Mammary epithelial cell (primary cell): Measurements from ENCODE around the gene DENND5A.

Experiments
- EZH2 ChIP-seq: IDR thresholded peaks from 2 replicates; pipeline ENCODE4 v1.6.1; 2012; ENCODE audit warnings: low read length, inconsistent platforms, borderline replicate concordance
- TF ChIP-seq, protein P1 (sequence below), 2 donors: IDR thresholded peaks in 1 of 2; conservative IDR thresholded peaks in 1 of 2; 2 replicates each; pipeline ENCODE4 v1.5.1; 2011 to 2012; ENCODE audit warnings: inconsistent platforms in 2 of 2, low read length in 2 of 2, mild to moderate bottlenecking in 2 of 2, control low read depth in 1 of 2, low read depth in 1 of 2; ENCODE audit not compliant: insufficient read depth in 1 of 2; ENCODE audit errors: extremely low read depth in 1 of 2

GRCh38 chr11:9210224-9210921 lies 54.8 kb downstream of the DENND5A start:
- no peak for TF ChIP-seq EZH2
- TF ChIP-seq, protein P1, sequence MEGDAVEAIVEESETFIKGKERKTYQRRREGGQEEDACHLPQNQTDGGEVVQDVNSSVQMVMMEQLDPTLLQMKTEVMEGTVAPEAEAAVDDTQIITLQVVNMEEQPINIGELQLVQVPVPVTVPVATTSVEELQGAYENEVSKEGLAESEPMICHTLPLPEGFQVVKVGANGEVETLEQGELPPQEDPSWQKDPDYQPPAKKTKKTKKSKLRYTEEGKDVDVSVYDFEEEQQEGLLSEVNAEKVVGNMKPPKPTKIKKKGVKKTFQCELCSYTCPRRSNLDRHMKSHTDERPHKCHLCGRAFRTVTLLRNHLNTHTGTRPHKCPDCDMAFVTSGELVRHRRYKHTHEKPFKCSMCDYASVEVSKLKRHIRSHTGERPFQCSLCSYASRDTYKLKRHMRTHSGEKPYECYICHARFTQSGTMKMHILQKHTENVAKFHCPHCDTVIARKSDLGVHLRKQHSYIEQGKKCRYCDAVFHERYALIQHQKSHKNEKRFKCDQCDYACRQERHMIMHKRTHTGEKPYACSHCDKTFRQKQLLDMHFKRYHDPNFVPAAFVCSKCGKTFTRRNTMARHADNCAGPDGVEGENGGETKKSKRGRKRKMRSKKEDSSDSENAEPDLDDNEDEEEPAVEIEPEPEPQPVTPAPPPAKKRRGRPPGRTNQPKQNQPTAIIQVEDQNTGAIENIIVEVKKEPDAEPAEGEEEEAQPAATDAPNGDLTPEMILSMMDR (conservative IDR thresholded peaks at IDR 0.05 in 1 of 2, IDR thresholded peaks at IDR 0.05 in 1 of 2; ENCODE audit: extremely low read depth in 1 of 2, insufficient read depth in 1 of 2, low read depth in 1 of 2, low read length in 2 of 2), result no peak
